Measurements from ENCODE around the gene CFAP43.
A peak's percentile ranks its signal among the peaks of the same experiment; 100 is the strongest.
"Not testable (repeated sequence)": the region's sequence is repeated elsewhere in the genome, so short reads cannot be mapped to it uniquely, and the experiment has no call there.

The CFAP43 gene

DNA sequence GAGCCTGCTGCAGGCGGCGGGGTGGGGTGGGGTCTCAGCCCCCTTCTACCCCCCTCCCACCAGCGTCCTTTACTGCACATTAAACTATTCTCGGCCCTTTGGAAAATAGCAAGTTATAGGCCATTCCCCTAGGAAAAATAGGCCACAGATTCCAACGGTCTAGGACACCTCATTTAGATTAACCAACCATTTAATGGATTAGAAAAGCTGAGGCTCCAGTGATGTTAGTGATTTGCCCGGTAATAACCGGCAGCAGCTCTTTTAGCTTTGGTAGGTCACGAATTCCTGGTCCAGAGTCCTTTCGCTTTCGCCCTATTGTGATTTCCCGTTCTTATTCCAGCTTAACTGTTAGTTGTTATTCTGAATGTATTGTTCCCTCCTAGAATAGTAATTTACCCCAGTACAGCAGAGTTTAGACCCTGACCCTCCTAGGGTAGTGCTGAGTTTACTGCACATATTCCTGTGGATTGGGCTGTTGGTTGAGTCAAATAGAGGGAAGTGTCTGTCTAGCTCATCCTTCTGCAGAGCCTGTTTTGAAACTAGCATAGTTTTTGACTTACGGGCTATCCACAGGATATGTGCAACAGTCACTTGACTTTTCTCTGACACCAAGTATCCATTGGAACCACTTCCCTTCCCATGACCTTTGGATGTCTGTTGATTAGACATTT lies 23.3 kb upstream of the CFAP43 start:
- no peak for DNase-seq

DNA sequence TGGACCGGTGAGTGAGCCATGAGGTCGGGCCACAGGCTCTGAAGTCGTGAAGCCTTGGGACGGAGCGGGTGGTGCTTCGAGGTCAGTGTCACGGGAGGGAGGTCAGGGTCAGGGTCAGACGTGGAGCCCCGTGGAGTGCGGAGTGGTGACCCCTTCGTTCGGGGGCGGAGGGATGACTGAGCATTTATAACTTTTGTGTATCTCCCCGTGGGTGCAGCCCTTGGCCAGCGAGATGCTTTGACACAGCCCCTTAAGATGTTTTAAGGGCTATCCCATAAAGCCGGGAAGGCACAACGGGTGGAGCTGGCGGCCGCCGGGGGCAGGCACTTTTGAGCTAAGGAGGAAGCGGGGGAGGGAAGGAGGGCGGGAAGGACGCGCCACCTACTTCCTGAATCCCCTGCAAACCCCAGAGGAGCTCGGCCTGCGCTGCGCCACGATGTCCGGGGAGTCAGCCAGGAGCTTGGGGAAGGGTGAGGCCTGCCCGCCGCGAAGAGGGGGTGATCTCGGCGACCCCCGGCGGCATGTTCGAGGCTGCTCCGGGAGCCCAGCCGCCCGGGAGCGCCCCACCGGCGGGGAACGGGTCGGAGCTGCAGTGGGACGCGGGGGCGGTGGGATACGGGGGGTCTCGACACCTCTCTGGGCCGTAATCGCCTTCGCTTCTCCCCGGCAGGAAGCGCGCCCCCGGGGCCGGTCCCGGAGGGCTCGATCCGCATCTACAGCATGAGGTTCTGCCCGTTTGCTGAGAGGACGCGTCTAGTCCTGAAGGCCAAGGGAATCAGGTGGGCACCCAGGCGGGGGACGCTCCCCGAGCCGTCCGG lies 22.5 kb upstream of the CFAP43 start, which contains the start of gene GSTO1:
GSTO1 (plus strand) TSS at position 400 of the 818 bp plus-strand sequence; CDS start at position 437, 37 bp downstream.
- DNase-seq: peak; percentile 49

DNA sequence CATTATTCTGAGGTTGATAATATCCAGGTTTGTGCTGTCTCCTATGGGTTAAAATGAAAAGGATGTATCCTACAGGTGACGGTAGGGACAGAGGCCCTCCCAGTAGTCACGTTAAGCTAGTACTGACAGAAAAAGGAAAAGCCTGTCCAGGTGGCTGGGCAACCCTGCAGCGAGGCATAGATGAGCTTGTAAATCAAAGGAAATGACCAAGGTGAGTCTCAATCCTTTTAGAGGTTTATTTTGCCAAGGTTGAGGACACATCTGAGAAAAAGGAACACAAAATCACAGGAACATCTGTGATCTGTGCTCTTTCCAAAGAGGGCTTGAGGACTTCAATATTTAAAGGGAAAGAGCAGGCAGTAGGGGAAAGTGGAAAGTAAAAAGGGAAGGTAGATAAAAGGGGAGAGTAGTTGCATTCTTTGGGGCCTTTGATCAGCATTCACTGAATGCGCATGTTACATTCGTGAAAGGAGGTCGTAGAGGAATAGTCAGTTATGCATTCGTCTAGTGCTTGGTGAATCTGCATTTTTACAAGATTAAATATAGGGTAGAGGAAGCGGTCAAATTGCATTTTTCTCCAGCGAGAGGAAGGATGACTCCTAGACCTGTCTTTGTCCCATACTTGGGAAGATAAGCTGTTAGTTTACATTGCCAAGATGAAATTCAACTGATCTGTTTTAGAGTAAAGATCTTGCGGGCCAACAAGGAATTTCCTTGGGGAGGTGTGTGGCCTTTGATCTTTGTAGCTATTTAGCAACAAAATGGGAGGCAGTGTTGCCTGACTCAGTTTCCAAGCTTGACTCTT lies 21.6 kb upstream of the CFAP43 start:
- no peak for DNase-seq

DNA sequence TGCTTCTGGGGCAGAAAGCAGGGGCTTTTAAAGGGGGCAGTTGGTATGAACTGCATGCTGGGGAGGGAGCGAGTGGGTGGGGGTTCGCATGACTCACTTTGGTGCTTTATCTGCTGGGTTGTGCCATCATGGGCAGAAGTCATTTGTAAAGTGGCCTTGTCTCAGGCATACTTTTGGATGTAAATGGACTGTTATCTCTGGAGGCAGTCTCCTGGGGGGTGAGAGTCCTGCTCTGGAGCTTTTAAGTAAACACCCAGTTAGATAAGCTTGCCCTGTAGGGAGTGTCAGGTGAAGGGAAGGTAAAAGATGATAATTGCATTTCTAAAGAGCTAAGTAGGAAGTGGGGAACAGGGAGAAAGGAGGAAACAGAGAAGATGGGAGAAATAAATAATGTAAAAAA lies 20.9 kb upstream of the CFAP43 start:
- no peak for DNase-seq

DNA sequence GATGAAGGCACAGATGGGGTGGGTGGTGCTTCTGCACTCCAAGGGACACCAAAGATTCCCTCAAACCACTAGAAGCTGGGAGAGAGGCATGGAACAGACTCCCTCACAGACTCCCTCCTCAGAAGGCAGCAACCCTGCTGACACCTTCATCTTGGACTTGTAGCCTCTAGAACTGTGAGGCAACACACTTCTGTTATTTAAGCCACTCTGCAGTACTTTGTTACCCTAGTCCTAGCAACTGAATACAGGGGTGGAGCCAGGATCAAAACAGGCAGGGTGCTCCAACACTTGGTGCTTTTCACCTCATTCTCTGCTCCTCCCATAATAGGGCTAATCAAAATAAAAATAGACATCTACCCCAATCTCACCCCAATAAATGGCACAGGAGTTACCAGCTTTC lies 20.2 kb upstream of the CFAP43 start:
- DNase-seq: no peak

DNA sequence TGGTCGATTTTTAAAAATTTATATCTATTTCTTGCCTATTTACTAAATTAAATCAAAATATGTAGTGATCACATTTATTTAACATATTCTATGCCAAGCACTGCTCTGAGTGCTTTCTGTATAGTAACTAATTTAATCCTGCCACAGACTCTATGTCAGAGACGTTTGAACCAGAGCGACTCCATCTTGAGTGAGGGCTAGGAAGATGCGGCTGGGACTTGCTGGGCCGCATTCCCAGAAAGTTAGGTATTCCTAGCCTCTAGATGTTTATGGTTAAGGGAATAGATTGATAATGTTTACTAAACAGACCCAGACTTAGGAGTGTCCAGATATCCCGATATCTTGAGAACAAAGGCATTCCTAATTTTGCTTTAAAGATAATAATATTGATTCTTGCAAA lies 19.3 kb upstream of the CFAP43 start:
- no peak for DNase-seq

DNA sequence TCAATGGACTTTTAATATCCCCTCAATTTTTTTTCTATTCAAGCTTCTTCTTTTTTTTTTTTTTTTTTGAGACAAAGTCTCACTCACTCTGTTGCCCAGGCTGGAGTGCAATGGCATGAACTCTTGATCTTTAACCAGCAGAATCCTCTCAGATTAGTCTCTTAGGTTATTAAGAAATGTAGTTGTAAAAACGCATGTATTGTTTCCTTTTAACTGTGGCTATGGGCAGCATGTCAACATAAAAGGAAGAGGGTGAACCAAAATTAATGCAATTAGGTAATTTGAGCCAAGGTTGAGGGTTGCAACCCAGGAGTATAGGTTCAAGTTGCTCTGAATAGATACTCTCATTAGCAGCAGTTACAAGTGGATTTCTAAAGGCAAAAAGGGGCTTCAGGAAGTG lies 18.2 kb upstream of the CFAP43 start:
- no peak for DNase-seq

DNA sequence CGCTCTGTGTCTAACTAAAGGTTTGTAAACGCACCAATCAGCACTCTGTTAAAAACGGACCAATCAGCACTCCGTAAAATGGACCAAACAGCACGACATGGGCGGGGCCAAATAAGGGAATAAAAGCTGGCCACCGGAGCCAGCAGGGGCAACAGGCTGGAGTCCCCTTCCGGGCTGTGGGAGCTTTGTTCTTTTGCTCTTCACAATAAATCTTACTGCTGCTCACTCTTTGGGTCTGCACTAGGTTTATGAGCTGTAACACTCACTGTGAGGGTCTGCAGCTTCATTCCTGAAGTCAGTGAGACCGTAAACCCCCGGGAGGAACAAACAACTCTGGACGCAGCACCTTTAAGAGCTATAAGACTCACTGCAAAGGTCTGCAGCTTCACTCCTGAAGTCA lies 16.8 kb upstream of the CFAP43 start:
- not testable (repeated sequence) for DNase-seq

DNA sequence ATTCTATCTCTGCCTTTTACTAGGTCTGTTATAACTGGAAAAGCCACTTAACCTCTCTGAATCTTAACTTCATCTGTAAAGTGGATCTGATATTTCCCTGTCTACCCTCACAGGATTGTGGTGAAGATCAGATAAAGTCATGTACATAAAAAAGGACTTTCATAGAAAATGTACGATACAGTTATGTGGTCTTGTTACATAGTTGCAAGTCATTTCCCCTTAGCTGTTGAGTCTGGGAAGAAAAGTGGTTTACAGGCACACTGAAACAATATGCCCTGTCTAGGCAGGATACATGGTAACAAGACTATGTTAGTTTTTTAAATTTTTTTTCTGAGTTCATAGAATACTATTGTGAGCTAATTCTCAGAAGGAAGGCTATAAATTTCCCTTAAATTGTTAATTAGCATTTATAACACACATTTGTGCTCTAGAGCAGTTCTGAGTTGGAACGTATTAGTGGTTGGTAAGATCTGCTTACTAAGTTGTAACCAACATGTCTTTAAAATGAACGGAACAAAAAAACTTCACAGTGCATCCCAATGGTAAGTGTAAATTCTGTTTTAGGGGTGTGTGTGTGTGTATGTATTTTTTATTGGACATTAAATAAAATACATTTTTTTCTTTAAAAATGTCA lies 15.5 kb upstream of the CFAP43 start:
- DNase-seq: no peak

DNA sequence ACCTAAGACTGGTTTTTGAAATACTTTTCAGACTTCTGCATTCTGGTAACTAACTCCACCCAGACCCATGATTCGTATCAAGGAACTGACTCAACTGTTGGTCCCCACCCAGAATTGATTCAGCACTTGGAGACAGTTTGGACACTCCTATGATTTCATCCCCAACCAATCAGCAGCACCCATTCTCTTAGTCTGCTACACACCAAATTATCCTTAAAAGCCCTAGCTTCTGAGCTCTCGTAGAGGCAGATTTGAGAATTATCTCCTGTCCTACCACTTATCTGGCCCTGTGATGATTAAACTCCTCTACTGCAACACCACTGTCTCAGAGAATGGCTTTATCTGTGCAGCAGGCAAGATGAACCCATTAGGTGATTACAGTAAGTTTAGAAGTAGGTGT lies 14.8 kb upstream of the CFAP43 start:
- no peak for DNase-seq

DNA sequence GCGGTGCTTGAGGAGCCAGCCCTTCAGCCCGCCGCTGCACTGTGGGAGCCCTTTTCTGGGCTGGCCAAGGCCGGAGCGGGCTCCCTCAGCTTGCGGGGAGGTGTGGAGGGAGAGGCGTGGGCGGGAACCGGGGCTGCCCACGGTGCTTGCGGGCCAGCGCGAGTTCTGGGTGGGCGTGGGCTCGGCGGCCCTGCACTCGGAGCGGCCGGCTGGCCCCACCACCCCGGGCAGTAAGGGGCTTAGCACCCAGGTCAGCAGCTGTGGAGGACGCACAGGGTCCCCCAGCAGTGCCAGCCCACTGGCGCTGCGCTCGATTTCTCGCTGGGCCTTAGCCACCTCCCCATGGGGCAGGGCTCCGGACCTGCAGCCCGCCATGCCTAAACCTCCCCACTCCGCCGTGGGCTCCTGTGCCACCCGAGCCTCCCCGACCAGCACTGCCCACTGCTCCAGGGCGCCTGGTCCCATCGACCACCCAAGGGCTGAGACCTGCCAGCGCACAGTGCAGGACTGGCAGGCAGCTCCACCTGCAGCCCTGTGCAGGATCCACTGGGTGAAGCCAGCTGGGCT lies 13.0 kb upstream of the CFAP43 start:
- no peak for DNase-seq

DNA sequence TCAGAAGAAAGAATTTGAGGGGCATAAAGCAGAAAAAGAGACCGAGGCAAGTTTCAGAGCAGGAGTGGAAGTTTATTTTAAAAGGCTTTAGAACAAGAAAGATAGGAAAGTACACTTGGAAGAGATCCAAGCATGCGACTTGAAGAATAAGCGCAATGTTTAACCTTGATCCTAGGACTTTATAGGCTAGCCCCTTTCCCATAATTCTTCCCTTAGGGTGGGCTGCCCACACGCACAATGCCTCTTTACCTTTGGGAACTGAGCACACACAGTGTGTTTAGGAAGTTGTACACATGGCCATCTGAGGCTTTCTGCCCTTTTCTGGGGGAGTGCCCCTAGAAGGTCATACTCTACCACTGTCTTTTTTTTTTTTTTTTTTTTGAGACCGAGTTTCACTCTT lies 11.3 kb upstream of the CFAP43 start:
- DNase-seq: no peak

DNA sequence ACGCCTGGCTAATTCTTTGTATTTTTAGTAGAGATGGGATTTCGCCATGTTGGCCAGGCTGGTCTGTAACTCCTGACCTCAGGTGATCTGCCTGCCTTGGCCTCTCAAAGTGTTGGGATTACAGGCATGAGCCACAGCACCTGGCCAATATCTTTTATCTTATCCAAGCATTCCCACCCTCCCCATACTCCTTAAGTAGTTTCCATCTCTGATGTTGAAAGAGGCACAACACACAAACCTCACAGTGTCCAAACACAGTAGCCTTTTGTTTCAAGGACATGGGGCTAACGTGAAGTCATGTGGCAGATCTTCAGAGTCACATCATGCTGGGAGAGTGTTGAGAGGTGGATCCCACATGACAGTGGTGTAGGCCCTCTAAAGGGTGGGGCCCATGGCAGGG lies 10.8 kb upstream of the CFAP43 start:
- not testable (repeated sequence) for DNase-seq

DNA sequence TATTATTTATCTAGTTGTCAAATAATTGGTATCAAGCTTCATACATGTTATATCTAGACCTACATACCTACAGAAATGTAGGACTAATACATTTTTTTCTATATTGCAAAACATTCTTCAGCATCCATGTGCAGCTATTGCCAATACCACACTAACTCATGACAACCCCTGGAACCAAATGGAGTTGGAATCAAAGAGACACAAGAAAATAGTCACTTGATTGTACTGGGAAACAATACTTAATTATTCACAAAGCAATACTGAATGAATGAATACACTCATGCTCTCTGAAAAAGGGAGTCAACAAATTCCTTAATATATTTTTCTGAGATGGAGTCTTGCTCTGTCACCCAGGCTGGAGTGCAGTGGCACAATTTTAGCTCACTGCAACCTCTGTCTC lies 10.4 kb upstream of the CFAP43 start:
- DNase-seq: no peak

DNA sequence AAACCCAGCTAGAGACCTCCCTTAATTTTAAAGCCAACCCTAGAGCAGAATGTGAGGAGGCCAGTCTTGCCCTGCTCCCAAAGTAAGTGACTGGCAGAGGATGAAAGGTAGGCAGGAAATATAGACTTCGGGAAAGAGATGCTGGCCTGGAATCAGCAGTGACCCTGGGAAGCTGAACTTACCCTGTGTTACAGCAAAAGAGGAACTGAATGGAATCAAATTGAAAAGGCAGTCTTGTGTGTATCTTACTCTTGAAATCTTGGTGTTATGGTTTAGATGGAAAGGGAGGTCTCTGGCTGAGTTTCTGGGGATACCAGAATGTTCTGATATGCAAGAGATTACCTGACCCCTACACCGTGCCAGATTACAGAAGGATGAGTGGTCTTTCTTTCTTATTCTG lies 7.9 kb upstream of the CFAP43 start:
- no peak for DNase-seq

DNA sequence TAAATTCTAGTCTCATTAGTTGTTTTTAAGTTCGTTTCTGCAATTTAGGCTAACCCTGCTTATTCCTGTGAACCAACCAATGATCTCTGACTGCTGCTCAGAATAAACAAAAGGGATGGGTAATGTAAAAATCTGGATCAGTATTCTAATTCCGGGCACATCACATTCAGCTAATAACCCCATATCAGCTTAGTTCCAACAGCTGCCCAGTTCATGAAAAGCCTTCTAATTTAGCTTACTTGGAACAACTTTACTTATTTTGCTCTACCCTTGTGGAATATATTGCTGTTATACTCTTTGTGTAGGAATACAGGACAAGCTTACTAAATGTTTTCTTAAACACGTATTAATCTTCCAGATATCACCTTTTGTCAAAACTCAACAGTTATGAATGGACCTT lies 3.6 kb upstream of the CFAP43 start:
- no peak for DNase-seq

DNA sequence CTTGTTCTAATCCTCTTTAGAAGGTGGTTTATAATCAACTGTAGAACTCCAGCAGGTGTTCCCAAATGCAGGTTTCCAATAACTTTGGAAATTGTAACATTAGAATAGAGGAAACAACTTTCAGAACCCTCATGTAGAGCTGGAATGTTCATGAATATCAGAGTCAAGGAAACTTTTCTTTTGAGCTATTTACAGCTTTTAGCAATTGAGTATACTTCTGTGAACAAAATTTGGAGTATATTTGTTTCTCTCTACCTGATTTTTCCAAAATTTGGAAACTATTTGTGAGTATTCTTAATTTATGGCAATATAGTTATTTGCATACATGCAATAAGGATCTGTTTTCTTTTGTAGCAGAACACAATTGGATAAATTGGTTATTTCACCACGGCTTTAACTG lies 2.8 kb upstream of the CFAP43 start:
- no peak for DNase-seq

DNA sequence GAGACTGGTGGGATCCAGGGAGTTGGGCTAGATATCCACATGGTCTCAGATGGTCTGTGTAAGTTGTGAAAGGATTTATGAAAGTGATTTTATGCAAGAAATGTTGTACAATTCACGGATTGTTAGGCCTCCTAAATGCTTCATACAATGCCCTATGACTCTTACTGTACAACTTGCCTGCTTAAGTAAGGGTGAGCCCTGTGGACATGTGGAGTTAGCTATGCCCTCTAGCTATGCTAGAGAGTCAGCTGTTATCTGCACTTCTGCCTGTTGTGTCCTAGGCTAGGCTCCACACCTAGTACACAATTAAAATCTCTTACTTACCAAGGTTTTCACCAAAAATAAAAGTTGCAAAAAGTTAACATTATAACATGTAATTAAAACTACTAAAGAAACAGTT lies 1.7 kb upstream of the CFAP43 start:
- DNase-seq: no peak

DNA sequence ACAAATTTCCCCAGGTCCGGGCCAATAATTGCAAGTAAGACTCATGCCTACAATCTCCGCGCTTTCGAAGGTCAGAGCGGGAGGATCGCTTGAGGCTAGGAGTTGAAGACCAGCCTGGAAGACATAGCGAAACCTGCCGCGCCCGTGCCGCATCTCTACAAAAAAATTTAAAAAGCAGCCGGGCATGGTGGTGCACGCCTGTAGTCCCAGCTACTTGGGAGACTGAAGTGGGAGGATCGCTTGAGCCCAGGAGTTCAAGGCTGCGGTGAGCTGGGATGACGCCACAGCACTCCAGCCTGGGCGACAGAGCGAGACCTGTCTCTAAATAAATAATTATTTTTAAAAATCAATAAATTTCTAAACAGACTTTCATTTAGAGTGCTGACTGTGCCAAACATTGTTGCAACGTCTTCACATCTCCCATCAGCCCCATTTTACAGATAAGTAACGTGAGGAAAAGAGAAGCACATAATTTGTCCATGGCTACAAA lies 494 bp upstream of the CFAP43 start:
- DNase-seq: no peak

DNA sequence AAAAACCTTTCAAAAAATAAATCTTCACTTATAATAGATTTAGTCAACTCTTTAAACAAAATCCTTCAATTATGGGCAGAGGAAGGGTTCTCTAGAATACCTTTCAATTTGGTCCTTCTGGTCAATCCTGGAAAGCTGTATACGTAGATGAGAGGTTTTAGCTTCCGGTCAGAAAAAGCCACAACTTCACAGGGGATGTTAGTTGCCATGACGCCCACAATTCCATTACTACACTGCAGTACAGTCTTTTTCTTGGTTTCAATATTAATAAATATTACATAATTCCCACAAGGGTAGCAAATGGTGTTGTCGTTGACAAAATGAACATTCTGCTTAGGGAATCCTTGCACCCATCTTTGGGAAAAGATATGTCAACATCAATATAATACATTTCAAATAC lies 1.7 kb downstream of the CFAP43 start:
- no peak for DNase-seq

DNA sequence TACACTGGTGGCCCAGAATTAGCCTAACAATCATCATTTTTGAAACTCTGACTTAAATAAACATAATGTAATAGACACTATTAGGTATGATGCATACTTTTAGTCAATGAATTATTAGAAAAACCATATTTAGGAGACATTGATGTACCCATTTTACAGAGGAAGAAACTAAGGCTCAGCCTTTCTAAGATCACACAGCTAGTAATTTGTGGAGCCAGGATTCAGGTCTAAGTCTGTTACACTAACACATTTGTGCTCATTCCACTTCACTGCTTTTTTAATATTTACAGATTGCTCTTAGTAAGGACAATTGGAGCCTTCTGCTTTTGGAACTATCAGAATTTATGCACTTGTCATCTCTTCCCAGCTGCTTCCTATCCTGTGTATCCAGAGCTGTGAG lies 8.9 kb downstream of the CFAP43 start:
- no peak for DNase-seq

DNA sequence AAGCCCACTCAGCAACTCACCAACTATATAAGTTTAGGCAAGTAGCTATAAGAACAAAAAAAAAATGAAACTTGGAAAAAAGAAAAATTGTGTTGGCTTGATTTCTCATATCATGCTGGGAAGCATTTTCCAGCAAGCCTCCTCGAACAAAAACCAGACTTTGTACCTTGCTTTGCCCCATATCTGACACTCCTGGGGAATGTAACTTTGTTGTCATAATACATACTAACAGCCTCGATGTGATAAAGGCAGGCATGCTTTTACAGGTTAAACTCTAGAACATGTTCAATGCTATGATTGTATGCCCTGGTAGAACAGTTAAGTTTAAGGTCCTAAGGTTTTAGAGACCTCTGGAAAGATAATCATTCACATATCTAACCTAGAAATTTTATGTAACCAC lies 11.6 kb downstream of the CFAP43 start:
- no peak for DNase-seq

DNA sequence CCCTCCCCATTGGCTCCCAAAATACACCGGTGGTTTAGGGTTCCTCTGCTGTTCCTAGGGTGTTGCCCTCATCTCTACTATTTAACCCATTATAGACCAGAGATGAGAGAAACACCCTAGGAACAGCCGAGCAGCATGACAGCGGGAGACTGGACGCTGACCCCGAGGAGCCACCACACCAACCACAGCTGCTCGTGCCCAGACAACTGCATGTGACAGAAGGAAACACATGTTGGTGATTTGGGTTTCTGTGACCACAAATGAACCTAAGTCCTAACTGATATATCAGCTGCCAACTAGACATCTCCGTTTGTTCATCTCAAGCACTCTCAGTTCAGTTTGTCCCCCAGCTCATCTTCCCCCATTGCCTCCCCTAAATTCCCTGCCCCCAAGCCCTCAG lies 13.4 kb downstream of the CFAP43 start:
- no peak for DNase-seq
